ENCODE measurements around the gene ZNF80. TPM values are rescaled to one million over a fixed set of nuclear protein-coding genes. Genes with fewer than 3 reads are reported as not detected.
"Not testable (repeated sequence)": the region's sequence is repeated elsewhere in the genome, so short reads cannot be mapped to it uniquely, and the experiment has no call there.

The ZNF80 gene
- total RNA-seq, 1 donor from 2014 or later: 0.19 TPM

GRCh38 chr3:114238146-114238785 is 888 bp upstream of the ZNF80 start:
- H3K4me1 Mint-ChIP-seq: peaks cover 32% of the 10 kb centered on the region
- H3K9me3 Mint-ChIP-seq: not testable (repeated sequence)

GRCh38 chr3:114235431-114235830 is 1.9 kb downstream of the ZNF80 start:
- intact Hi-C loops (cut with micrococcal nuclease): no loop called here

More at GRCh38 chr3:114238146-114238785, 888 bp upstream of the ZNF80 start:
- intact Hi-C loops (cut with micrococcal nuclease); H3K36me3 Mint-ChIP-seq (ENCODE audit: low read depth); H3K27ac Mint-ChIP-seq; H3K4me3 Mint-ChIP-seq; DNase-seq; H3K27me3 Mint-ChIP-seq: not testable (repeated sequence)

GRCh38 chr3:114234745-114235144 is 2.6 kb downstream of the ZNF80 start:
- Mint-ChIP-seq H3K9me3 (no peaks in the 10 kb centered on the region), H3K4me3 (no peak overlapping the region)

More at GRCh38 chr3:114235431-114235830, 1.9 kb downstream of the ZNF80 start:
- no peaks in the 10 kb centered on the region for H3K27me3 Mint-ChIP-seq
- H3K4me3 Mint-ChIP-seq: no peak overlapping the region
- peaks cover 28% of the 10 kb centered on the region for H3K4me1 Mint-ChIP-seq
- peaks cover 2% of the 10 kb centered on the region for H3K36me3 Mint-ChIP-seq (ENCODE audit: low read depth)
- peak overlapping the region; percentile 13 for H3K27ac Mint-ChIP-seq
- H3K9me3 Mint-ChIP-seq: no peaks in the 10 kb centered on the region
- DNase-seq: no peak

GRCh38 chr3:114231616-114232015 is 5.8 kb downstream of the ZNF80 start:
- intact Hi-C loops (cut with micrococcal nuclease): loop anchor here (1.0 kb wide), 1 partner anchor 8 kb away; no protein-coding TSS in a partner anchor
- H3K9me3 Mint-ChIP-seq: no peaks in the 10 kb centered on the region

More at GRCh38 chr3:114234745-114235144, 2.6 kb downstream of the ZNF80 start:
- Mint-ChIP-seq H3K27me3 (no peaks in the 10 kb centered on the region), H3K27ac (no peak overlapping the region), H3K4me1 (peaks cover 29% of the 10 kb centered on the region), H3K36me3 (ENCODE audit: low read depth) (peaks cover 2% of the 10 kb centered on the region)
- no peak for DNase-seq
- intact Hi-C loops (cut with micrococcal nuclease): no loop called here

GRCh38 chr3:114227076-114227475 is 10.3 kb downstream of the ZNF80 start:
- Mint-ChIP-seq H3K36me3 (ENCODE audit: low read depth) (peaks cover 28% of the 10 kb centered on the region), H3K9me3 (peaks cover 12% of the 10 kb centered on the region), H3K4me1 (peaks cover 36% of the 10 kb centered on the region), H3K27me3 (no peaks in the 10 kb centered on the region), H3K4me3 (no peak overlapping the region), H3K27ac (no peak overlapping the region)
- DNase-seq: no peak
- intact Hi-C loops (cut with micrococcal nuclease): loop anchor here (10.0 kb wide), 1 partner anchor 1558 kb away; no protein-coding TSS in a partner anchor

More at GRCh38 chr3:114231616-114232015, 5.8 kb downstream of the ZNF80 start:
- Mint-ChIP-seq H3K4me3 (no peak overlapping the region), H3K27ac (peak overlapping the region; percentile 60), H3K4me1 (peaks cover 31% of the 10 kb centered on the region), H3K36me3 (ENCODE audit: low read depth) (peaks cover 4% of the 10 kb centered on the region), H3K27me3 (no peaks in the 10 kb centered on the region)
- DNase-seq: peak; percentile 75

- Mint-ChIP-seq H3K4me1 (peaks cover 39% of the 10 kb centered on the region), H3K9me3 (peaks cover 12% of the 10 kb centered on the region), H3K36me3 (ENCODE audit: low read depth) (peaks cover 28% of the 10 kb centered on the region), H3K27ac (peak overlapping the region; percentile 91), H3K27me3 (no peaks in the 10 kb centered on the region), H3K4me3 (peak overlapping the region; percentile 63)
- no peak for DNase-seq
- intact Hi-C loops (cut with micrococcal nuclease): loop anchor here (10.0 kb wide), 1 partner anchor 1558 kb away; no protein-coding TSS in a partner anchor
Measured at GRCh38 chr3:114226313-114226712, 11.1 kb downstream of the ZNF80 start.

GRCh38 chr3:114223143-114223542 is 14.2 kb downstream of the ZNF80 start:
- H3K27me3 Mint-ChIP-seq: no peaks in the 10 kb centered on the region
- peak; percentile 73 for DNase-seq
- H3K4me1 Mint-ChIP-seq: peaks cover 51% of the 10 kb centered on the region
- peak overlapping the region; percentile 86 for H3K27ac Mint-ChIP-seq
- intact Hi-C loops (cut with micrococcal nuclease): loop anchor here (1.0 to 10.0 kb wide), 4 partner anchors 8 to 1562 kb away; no protein-coding TSS in a partner anchor
- peaks cover 13% of the 10 kb centered on the region for H3K9me3 Mint-ChIP-seq
- peaks cover 30% of the 10 kb centered on the region for H3K36me3 Mint-ChIP-seq (ENCODE audit: low read depth)
- peak overlapping the region; percentile 24 for H3K4me3 Mint-ChIP-seq

- no peak for DNase-seq
- peak overlapping the region; percentile 88 for H3K27ac Mint-ChIP-seq
- peaks cover 19% of the 10 kb centered on the region for H3K9me3 Mint-ChIP-seq
- intact Hi-C loops (cut with micrococcal nuclease): loop anchor here (10.0 kb wide), 1 partner anchor 1563 kb away; no protein-coding TSS in a partner anchor
- peak overlapping the region; percentile 24 for H3K4me3 Mint-ChIP-seq
- peaks cover 60% of the 10 kb centered on the region for H3K4me1 Mint-ChIP-seq
- H3K27me3 Mint-ChIP-seq: no peaks in the 10 kb centered on the region
- H3K36me3 Mint-ChIP-seq (ENCODE audit: low read depth): peaks cover 28% of the 10 kb centered on the region
Measured at GRCh38 chr3:114221881-114222264, 15.5 kb downstream of the ZNF80 start.

GRCh38 chr3:114221165-114221880 is 16.1 kb downstream of the ZNF80 start:
- DNase-seq: peak; percentile 86
- Mint-ChIP-seq H3K27ac (peak overlapping the region; percentile 88), H3K9me3 (peaks cover 19% of the 10 kb centered on the region), H3K27me3 (no peaks in the 10 kb centered on the region), H3K4me1 (peaks cover 56% of the 10 kb centered on the region), H3K4me3 (peak overlapping the region; percentile 24), H3K36me3 (ENCODE audit: low read depth) (peaks cover 25% of the 10 kb centered on the region)
- intact Hi-C loops (cut with micrococcal nuclease): loop anchor here (10.0 kb wide), 1 partner anchor 1563 kb away; no protein-coding TSS in a partner anchor

GRCh38 chr3:114219741-114220140 is 17.6 kb downstream of the ZNF80 start:
- Mint-ChIP-seq H3K36me3 (ENCODE audit: low read depth) (peaks cover 11% of the 10 kb centered on the region), H3K27ac (peak overlapping the region; percentile 50), H3K27me3 (no peaks in the 10 kb centered on the region), H3K4me1 (peaks cover 51% of the 10 kb centered on the region), H3K9me3 (peaks cover 14% of the 10 kb centered on the region), H3K4me3 (no peak overlapping the region)
- intact Hi-C loops (cut with micrococcal nuclease): loop anchor here (10.0 kb wide), 2 partner anchors 1205 to 1565 kb away; a partner anchor contains a TSS
- DNase-seq: peak; percentile 51

GRCh38 chr3:114218578-114219185 is 18.7 kb downstream of the ZNF80 start:
- no peak overlapping the region for H3K4me3 Mint-ChIP-seq
- H3K4me1 Mint-ChIP-seq: peaks cover 48% of the 10 kb centered on the region
- no peaks in the 10 kb centered on the region for H3K27me3 Mint-ChIP-seq
- intact Hi-C loops (cut with micrococcal nuclease): loop anchor here (10.0 kb wide), 1 partner anchor 1204 kb away; a partner anchor contains a TSS
- peaks cover 4% of the 10 kb centered on the region for H3K36me3 Mint-ChIP-seq (ENCODE audit: low read depth)
- H3K9me3 Mint-ChIP-seq: peaks cover 10% of the 10 kb centered on the region
- peak; percentile 53 for DNase-seq
- H3K27ac Mint-ChIP-seq: no peak overlapping the region

- Mint-ChIP-seq H3K27ac (no peak overlapping the region), H3K9me3 (peaks cover 7% of the 10 kb centered on the region), H3K27me3 (no peaks in the 10 kb centered on the region), H3K4me3 (no peak overlapping the region), H3K36me3 (ENCODE audit: low read depth) (peaks cover 2% of the 10 kb centered on the region), H3K4me1 (peaks cover 44% of the 10 kb centered on the region)
- peak; percentile 56 for DNase-seq
- intact Hi-C loops (cut with micrococcal nuclease): loop anchor here (10.0 kb wide), 1 partner anchor 1203 kb away; a partner anchor contains a TSS
Measured at GRCh38 chr3:114218006-114218405, 19.4 kb downstream of the ZNF80 start.

- intact Hi-C loops (cut with micrococcal nuclease): loop anchor here (10.0 kb wide), 1 partner anchor 1202 kb away; a partner anchor contains a TSS
- H3K4me3 Mint-ChIP-seq: peak overlapping the region; percentile 7
- H3K27ac Mint-ChIP-seq: no peak overlapping the region
- H3K27me3 Mint-ChIP-seq: no peaks in the 10 kb centered on the region
- H3K36me3 Mint-ChIP-seq (ENCODE audit: low read depth): peaks cover 2% of the 10 kb centered on the region
- H3K4me1 Mint-ChIP-seq: peaks cover 48% of the 10 kb centered on the region
- DNase-seq: peak; percentile 57
- H3K9me3 Mint-ChIP-seq: peaks cover 7% of the 10 kb centered on the region
Measured at GRCh38 chr3:114217266-114217665, 20.1 kb downstream of the ZNF80 start.
